Stimulated activated naive CD8-positive, alpha-beta T cell treated with anti-CD3 and anti-CD28 coated beads, Interleukin-15, Interleukin-2, amounts not matched to agents 100 ng/mL and 50 ng/mL, for 24 hours (primary cell): Measurements from ENCODE around the gene LY6G6D.

ENCODE experiments used
- H3K27ac Mint-ChIP-seq: one replicate; pipeline ENCODE4 v1.8.0; 2021; ENCODE audit warnings: mild to moderate bottlenecking, mixed read lengths
- H3K27me3 Mint-ChIP-seq: one replicate; pipeline ENCODE4 v1.8.0; 2021; ENCODE audit warnings: mixed read lengths
- H3K36me3 Mint-ChIP-seq: one replicate; pipeline ENCODE4 v1.8.0; 2021; ENCODE audit warnings: low read depth, mixed read lengths
- H3K4me1 Mint-ChIP-seq: one replicate; pipeline ENCODE4 v1.8.0; 2021; ENCODE audit warnings: low read depth, mixed read lengths
- H3K4me3 Mint-ChIP-seq: one replicate; pipeline ENCODE4 v1.8.0; 2021; ENCODE audit warnings: mild to moderate bottlenecking, mixed read lengths
- H3K9me3 Mint-ChIP-seq: one replicate; pipeline ENCODE4 v1.8.0; 2021; ENCODE audit warnings: mixed read lengths

Gene LY6G6D, protein sequence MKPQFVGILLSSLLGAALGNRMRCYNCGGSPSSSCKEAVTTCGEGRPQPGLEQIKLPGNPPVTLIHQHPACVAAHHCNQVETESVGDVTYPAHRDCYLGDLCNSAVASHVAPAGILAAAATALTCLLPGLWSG

DNA sequence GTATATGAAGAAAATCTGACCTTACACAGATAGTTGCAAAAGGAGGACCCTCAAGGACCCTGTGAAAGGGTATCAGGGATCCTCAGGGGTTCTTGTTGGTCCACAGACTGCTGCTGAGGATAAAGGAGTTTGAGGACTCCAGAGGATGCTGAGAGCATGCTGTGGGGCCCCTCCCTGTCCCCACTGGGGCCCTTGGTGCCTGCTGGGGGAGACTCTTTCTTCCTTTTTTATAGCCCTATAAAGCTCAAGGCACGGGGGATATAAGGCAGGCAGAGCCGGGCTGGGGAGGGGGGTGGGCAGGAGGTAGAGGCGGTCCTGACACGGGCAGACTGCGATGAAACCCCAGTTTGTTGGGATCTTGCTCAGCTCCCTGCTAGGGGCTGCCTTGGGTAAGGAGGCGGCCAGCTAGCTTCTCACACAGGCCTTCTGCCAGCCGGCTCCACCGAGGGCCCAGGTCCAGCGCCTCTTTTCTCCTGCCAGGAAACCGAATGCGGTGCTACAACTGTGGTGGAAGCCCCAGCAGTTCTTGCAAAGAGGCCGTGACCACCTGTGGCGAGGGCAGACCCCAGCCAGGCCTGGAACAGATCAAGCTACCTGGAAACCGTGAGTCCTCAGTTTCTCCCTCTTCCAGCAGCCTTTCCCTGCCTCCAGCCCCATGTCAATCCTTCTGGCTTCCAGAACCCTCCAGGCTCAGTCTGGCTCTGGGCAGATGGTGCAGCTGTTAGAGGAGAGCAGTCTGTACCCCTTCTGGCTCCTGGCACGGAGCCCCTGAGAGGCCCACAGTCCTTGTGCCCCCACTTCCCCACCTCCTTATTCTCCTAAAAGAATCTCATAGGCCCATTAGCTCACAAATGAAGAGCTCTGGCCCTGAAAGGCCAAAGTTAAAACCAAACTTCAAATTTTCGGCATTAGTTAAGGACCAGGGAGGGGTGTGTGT is at the start of gene LY6G6D:
Gene LY6G6D (plus strand): TSS at position 327 of the 937 bp plus-strand sequence. CDS start 8 bp downstream, at position 335.
- Mint-ChIP-seq H3K27me3 (no peaks in the 10 kb centered on the region), H3K27ac (no peak within 1 kb of the TSS), H3K4me1 (peaks cover 14% of the 10 kb centered on the region), H3K36me3 (no peaks in the 10 kb centered on the region), H3K9me3 (no peaks in the 10 kb centered on the region), H3K4me3 (no peak within 1 kb of the TSS)

DNA sequence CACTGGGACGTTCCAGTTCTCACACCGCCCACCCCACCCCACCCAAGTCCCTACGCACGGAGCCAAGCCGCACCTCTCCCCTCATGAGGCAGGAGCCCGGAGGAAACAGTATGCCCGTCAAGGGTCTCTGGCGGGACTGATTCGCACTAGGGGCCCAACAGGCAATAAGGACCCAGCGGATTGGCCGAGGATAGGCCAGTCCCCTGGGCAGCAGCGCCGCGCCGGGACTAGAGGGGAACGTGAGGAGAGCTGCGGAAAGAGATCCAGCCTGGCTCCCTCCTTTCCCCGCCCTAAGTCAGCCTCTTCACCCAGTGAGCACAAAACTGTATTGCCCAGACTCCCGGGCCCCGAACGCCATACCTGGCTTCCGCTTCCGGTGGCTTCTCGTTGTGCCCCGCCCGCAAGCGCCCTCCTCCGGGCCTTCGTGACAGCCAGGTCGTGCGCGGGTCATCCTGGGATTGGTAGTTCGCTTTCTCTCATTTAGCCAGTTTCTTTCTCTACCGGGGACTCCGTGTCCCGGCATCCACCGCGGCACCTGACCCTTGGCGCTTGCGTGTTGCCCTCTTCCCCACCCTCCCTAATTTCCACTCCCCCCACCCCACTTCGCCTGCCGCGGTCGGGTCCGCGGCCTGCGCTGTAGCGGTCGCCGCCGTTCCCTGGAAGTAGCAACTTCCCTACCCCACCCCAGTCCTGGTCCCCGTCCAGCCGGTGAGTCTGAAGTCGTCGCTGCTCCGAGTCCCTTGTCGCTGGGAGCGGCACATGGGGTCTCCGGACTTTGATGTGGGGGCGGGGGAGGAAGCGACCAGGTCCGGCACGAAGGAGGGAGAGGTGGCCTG is 49.4 kb upstream of the LY6G6D start, which contains the start of gene CSNK2B:
Gene CSNK2B (plus strand): TSS at position 580 of the 836 bp plus-strand sequence. CDS start 752 bp downstream, outside the sequence.
- H3K9me3 Mint-ChIP-seq, result no peaks in the 10 kb centered on the region
- peaks cover 72% of the 10 kb centered on the region for H3K4me1 Mint-ChIP-seq
- H3K4me3 Mint-ChIP-seq, result peak within 1 kb of the TSS; percentile 98
- H3K27ac Mint-ChIP-seq, result peak within 1 kb of the TSS; percentile 97
- H3K36me3 Mint-ChIP-seq, result peaks cover 74% of the 10 kb centered on the region
- H3K27me3 Mint-ChIP-seq, result no peaks in the 10 kb centered on the region

DNA sequence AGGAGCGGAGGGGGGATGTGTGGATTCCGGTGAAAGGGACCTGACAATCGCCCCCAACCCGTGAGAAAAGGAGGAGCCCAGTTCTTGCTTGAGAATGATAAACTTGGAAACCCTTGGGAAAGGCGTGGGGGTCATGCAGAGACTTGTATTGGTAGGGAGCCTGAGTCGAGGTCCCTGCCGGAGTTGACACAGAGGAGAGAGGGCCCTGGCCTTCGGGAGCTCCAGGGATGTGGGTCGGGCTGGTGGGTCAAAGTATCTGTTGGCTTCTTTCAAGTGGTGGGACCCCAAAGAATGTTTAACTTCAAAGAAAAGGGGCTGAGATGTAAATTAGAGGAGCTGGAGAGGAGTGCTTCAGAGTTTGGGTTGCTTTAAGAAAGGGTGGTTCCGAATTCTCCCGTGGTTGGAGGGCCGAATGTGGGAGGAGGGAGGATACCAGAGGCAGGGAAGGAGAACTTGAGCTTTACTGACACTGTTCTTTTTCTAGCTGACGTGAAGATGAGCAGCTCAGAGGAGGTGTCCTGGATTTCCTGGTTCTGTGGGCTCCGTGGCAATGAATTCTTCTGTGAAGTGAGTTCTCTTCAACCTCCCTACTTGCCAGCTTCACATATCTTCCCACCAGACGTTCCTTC is 48.7 kb upstream of the LY6G6D start:
- peak overlapping the region; percentile 98 for H3K4me3 Mint-ChIP-seq
- H3K4me1 Mint-ChIP-seq, result peaks cover 65% of the 10 kb centered on the region
- no peaks in the 10 kb centered on the region for H3K27me3 Mint-ChIP-seq
- H3K9me3 Mint-ChIP-seq, result no peaks in the 10 kb centered on the region
- peak overlapping the region; percentile 97 for H3K27ac Mint-ChIP-seq
- peaks cover 81% of the 10 kb centered on the region for H3K36me3 Mint-ChIP-seq

DNA sequence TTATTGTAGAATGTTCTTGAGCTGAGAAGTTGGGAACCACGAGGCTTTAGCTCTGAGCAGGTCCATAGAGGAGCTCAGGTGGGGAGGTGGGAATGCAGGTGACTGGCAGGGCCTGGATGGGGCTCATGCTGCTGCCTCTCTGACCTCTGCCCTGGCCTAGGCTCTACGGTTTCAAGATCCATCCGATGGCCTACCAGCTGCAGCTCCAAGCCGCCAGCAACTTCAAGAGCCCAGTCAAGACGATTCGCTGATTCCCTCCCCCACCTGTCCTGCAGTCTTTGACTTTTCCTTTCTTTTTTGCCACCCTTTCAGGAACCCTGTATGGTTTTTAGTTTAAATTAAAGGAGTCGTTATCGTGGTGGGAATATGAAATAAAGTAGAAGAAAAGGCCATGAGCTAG is 45.5 kb upstream of the LY6G6D start, which contains the start of gene LY6G5B:
Gene LY6G5B (plus strand): TSS at position 301 of the 400 bp plus-strand sequence. CDS start 975 bp downstream, outside the sequence.
- Mint-ChIP-seq H3K4me1 (peaks cover 36% of the 10 kb centered on the region), H3K36me3 (peaks cover 72% of the 10 kb centered on the region), H3K4me3 (no peak within 1 kb of the TSS), H3K9me3 (no peaks in the 10 kb centered on the region), H3K27me3 (no peaks in the 10 kb centered on the region), H3K27ac (no peak within 1 kb of the TSS)

DNA sequence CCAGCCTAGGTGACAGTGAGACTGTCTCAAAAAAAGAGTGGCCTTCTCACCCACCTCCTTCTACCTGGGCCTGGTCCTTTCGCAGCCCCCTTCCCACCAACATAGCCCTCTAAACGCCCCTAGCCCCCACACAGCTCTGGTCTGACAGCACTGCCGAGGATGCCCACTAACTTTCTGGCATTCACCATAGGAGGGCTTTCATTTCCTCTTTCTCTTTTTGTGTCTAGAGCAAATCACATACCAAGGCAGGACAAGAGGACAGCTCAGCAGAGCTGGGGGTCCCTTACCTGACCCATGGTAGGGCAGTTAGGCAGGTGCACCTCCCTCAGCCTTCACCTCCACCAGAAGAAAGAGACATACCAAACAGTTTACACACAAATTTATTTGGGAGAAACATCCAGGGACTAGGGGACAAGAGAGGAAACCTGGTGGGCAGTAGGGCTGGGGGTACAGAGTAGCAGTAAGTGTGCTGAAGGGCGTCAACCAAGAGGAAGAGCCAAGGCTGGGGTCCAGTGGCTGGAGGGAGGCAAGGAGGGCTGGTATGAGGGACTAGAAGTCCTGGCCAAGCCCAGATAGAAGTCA is 38.7 kb upstream of the LY6G6D start:
- Mint-ChIP-seq H3K9me3 (no peaks in the 10 kb centered on the region), H3K27me3 (no peaks in the 10 kb centered on the region), H3K36me3 (peaks cover 19% of the 10 kb centered on the region), H3K4me3 (no peak overlapping the region), H3K27ac (no peak overlapping the region), H3K4me1 (peaks cover 14% of the 10 kb centered on the region)

DNA sequence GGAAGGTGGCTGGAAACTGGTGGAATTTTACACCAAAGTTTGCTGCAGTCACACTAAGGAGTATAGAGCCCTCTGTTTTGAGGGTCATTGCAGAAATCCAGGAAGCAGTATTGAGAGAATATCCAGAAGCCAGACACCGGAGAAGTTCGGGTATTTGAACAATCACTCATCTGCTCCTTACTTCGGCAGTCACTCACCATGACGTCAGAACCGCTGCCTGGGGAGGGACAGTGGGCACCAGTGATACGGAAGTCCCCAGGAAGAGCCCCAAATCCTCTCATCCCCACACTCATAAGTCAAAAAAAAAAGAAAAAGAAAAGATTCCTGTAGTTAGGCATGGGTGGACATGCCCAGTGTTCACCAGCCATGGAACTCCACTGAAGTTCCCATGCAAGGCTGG is 38.2 kb upstream of the LY6G6D start:
- H3K4me1 Mint-ChIP-seq, result peaks cover 18% of the 10 kb centered on the region
- no peaks in the 10 kb centered on the region for H3K27me3 Mint-ChIP-seq
- peaks cover 14% of the 10 kb centered on the region for H3K36me3 Mint-ChIP-seq
- no peak overlapping the region for H3K27ac Mint-ChIP-seq
- no peaks in the 10 kb centered on the region for H3K9me3 Mint-ChIP-seq
- H3K4me3 Mint-ChIP-seq, result no peak overlapping the region

DNA sequence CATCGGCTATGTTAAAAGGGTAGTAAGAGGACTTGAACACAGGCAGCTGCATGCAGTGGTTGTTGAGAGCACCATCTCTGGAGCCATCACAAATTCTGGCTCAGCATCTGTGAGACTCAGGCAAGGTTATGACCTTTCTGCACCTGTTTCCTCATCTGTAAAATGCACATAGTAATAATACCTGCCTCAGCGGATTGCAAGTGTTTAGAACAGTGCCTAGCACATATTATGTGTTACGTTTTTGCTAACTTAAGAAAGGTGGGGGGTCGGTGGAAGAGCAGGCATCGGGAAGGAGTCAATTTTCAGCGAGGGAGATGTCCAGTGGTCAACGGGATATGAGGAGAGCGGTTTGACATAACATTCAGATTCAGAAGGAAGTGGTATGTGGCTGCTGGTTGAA is 37.2 kb upstream of the LY6G6D start:
- Mint-ChIP-seq H3K36me3 (peaks cover 5% of the 10 kb centered on the region), H3K4me1 (peaks cover 18% of the 10 kb centered on the region), H3K27ac (no peak overlapping the region), H3K4me3 (no peak overlapping the region), H3K27me3 (no peaks in the 10 kb centered on the region), H3K9me3 (no peaks in the 10 kb centered on the region)

DNA sequence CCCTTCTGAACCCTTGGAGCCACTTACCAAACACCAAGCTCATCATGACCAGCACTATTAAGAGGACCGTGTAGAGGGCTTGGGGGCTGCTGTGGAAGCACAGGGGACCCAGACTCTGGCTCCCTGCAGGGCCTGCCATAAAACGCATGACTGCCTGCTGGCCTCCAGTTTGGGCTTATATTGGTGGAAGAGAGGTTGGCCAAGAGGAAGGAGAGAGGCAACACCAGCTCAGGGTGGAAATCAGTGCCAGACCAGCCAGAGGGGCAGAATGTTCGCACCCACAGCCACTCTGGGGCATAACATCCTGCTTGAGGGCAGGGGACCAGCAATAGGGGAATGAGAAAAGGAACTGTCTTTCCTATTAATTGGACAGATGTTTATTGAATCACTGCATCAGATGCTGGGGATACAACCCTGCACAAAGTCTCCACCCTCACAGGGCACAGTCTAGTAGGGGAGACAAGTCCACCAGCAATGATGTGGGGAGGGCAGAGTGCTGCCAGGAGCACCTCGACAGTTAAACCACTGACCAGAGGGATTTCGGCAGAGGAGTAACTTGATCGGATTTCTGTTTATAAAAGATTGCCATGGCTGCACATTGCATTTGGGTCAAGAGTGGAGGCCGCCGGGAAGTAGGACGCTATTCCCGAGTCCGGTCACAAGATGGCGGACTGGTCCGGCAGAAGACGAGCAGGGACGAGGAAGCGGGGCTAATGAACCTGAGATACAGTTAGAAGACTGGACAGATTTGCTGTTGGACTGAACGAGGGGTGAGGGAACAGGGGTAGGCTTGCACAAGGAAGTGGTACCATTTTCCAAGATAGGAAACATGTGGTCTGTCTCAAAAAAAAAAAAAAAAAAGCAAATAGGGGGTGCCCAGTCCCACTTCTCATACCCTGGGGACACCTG is 34.7 kb upstream of the LY6G6D start, which contains the start of gene LY6G5C:
Gene LY6G5C (minus strand): TSS at position 842 of the 909 bp plus-strand sequence. CDS start 694 bp downstream, at position 148.
- Mint-ChIP-seq H3K36me3 (no peaks in the 10 kb centered on the region), H3K9me3 (no peaks in the 10 kb centered on the region), H3K4me1 (peaks cover 18% of the 10 kb centered on the region), H3K27me3 (no peaks in the 10 kb centered on the region), H3K4me3 (peak within 1 kb of the TSS; percentile 75), H3K27ac (peak within 1 kb of the TSS; percentile 70)

DNA sequence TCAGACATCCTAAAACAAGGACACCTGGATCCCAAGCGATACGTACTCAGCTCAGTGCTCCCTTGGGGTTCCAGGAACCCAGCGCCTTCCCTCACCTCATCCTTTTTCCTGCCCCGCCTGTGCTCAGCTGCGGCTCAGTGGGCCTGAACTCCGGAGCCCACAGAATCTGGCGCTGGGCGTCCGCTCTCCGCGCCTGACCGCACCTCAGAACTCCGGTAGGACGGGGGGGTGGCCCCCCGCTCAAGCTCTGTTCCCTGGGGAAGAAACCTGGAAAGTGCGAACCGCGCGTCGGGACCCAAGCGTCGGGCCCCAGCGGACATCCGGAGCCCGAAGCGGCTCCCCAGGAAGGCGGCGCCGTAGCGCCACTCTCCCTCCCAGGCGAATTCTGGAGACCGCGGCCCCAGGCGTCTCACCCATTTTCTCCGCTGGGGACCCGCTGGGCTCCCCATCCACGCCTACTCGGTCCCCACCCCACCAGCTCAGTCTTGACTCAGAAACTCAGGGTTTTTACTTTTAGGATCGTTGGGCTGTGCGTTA is 33.9 kb upstream of the LY6G6D start:
- no peaks in the 10 kb centered on the region for H3K36me3 Mint-ChIP-seq
- H3K27me3 Mint-ChIP-seq, result no peaks in the 10 kb centered on the region
- peaks cover 18% of the 10 kb centered on the region for H3K4me1 Mint-ChIP-seq
- no peaks in the 10 kb centered on the region for H3K9me3 Mint-ChIP-seq
- peak overlapping the region; percentile 75 for H3K4me3 Mint-ChIP-seq
- H3K27ac Mint-ChIP-seq, result peak overlapping the region; percentile 70

DNA sequence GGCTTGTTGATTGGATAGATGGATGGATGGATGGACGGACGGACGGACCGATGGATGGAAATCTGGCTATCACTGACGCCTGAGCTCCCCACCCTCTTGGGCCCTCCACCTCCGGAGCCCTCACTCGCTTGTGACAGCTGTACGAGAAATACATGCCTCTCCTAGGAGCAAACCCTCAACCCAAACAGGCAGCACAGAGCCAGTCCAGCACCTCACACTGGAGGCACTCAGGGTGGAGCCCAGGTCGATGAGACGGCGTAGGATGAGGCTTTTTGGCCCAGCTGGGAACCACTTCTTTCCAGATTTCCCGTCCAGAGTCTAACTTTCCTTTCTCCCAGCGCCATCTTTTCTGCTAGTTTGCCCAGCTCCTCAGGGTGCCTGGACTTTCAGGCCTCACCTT is 31.6 kb upstream of the LY6G6D start:
- H3K27me3 Mint-ChIP-seq, result no peaks in the 10 kb centered on the region
- no peak overlapping the region for H3K27ac Mint-ChIP-seq

DNA sequence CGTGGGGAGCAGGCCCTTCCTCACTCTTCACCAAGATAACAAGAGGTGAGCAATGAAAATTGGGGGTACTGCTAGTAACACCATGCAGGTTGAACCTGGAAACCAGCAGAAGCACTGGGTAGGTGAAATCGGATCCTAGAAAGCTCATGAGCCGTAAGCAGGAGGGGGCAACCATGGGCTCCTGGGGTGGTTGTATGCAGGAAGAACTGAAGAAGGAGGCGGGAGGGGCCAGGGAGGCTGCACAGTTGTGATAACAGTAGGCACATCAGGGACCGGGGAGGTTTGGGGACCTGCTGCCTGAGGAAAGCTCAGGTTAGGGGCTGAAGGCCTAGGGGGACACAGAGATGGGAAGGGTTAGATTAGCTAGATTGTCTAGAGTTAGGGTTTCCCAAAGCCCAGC is 28.7 kb upstream of the LY6G6D start:
- H3K36me3 Mint-ChIP-seq, result peaks cover 25% of the 10 kb centered on the region

More for the DNA sequence above, 31.6 kb upstream of the LY6G6D start:
- Mint-ChIP-seq H3K4me3 (no peak overlapping the region), H3K9me3 (no peaks in the 10 kb centered on the region), H3K4me1 (peaks cover 18% of the 10 kb centered on the region), H3K36me3 (peaks cover 8% of the 10 kb centered on the region)

DNA sequence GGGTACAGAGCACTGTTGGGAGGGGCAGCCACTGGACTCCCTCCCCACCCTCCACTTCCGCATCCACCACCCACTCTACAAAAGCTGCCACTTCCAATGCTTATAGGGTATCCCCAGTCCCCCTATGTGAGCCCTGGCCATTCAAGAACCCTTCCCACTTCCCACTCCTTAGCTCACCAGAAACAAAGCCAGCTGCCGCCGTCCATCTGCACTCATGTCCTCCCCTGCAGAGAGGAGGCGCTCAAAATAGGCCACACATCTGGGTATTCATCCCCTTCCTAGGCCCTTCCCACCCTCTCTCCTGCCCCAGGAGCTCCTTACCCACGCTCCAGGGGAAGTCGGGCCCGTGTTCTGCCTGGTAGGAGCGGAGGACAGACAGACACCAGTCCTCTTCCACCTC is 27.8 kb upstream of the LY6G6D start:
- Mint-ChIP-seq H3K27ac (no peak overlapping the region), H3K27me3 (no peaks in the 10 kb centered on the region), H3K9me3 (no peaks in the 10 kb centered on the region), H3K4me3 (no peak overlapping the region), H3K36me3 (peaks cover 25% of the 10 kb centered on the region), H3K4me1 (peaks cover 16% of the 10 kb centered on the region)

More for the DNA sequence above, 28.7 kb upstream of the LY6G6D start:
- Mint-ChIP-seq H3K27ac (no peak overlapping the region), H3K4me3 (no peak overlapping the region), H3K4me1 (peaks cover 19% of the 10 kb centered on the region), H3K9me3 (no peaks in the 10 kb centered on the region), H3K27me3 (no peaks in the 10 kb centered on the region)
